HG02973 (cell line): ENCODE measurements around the gene LAMC1.

Source experiments
- ATAC-seq: cut with Tn5 transposase; IDR thresholded peaks from one replicate; pipeline ENCODE4 v1.9.1; 2021; ENCODE audit warnings: moderate library complexity; ENCODE audit not compliant: unreplicated experiment

LAMC1 gene

DNA sequence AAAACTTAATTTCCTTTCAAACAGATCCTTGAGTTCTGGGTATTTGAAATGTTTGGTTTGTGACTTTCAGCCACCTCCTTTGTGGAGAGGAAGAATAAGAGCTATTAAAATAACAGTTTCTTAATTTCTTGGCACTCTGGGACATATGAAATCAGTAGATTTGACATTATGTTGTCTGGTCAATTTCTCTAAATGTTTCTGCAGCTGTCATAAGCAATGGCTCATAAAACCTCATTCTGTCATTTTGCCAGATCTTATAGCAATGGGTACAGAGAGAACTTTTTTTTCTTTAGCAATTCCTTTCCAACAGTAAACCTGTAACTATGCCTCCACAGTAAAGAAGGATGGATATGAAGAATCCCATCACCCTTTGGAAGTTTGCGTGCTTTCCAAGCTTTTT, 52.6 kb downstream of the LAMC1 start:
- ATAC-seq = no peak

GRCh38 chr1:183077097-183077496, 53.9 kb downstream of the LAMC1 start:
- ATAC-seq = no peak

DNA sequence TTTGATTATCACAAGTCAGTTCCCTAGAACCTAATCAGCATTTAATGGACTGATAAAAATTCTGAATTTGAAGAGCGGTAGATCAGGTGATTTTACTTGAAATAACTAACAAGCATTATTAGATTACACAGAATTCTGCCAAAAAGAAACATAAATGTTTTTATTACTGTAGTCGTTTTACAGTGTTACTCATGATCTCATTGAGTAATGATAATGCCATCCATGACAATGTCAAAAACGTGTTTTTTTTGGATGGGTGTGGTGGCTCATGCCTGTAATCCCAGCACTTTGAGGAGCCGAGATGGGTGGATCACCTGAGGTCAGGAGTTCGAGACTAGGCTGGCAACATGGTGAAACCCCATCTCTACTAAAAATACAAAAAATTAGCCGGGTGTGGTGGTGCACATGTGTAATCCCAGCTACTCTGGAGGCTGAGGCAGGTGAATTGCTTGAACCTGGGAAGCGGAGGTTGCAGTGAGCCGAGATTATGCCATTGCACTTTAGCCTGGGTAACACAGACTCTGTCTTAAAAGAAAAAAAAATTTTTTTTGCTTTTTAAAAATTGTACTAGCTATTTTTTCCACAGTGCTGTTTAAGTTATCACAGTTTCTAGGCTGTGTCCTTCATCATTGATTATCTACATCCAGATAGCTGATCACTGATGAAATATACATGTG, 56.6 kb downstream of the LAMC1 start:
- ATAC-seq = no peak

DNA sequence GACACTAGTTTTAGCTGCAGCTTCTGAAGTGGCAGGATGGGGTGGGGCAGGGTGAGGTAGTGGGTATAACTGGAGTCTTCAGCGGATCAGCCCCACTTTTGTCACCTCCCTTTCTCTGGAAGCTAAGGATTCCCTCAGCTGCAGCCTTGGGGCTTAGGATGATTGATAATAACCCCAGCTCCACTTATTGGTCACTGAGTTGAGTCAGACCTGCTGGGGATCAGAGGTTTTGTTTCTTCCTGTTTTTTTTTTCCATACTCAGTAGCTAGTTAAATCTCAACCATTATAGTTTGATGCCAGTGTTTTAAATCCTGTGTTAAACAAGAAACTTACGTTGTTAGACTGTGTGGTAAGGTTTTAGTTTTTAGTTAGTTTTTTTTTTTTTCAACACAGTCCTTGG, 57.2 kb downstream of the LAMC1 start:
- no peak for ATAC-seq

GRCh38 chr1:183081402-183082120, 58.3 kb downstream of the LAMC1 start:
- ATAC-seq = no peak

DNA sequence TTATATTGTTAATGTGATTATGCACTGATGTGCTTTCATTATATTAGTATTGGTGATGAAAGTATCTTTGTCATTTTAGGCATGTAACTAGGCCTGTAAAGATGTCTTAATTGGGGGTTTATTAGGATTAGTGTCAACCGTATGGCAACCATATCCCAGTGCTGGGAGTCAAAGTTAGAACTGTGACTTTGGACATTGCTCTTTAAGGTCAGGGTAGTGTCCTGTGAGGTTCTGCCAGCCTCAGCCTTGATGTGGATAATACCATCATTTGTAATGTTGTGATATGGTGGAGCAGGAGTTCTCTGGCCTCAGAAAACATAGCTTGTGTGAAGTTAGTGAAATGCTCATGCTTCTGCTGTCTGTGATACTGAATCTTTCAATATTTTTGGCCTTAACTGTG, 59.4 kb downstream of the LAMC1 start:
- ATAC-seq = no peak

DNA sequence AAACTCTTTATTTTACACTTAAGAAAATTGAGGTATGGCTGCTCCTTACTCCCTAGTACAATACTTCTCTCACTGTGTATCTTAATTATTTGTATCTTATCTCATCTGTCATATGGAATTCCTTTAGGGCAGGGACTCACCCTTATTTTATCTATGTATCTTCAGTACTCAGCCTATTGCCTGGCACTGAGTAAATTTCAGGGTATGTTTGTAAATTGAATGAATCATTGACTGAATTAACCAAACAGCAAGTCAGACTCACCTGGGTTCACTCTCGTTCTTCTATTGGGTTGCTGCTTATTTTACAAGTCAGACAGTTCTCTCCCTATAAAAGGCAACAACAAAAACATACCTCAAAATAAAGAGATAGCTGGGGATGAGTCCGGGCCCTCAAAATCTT, 63.8 kb downstream of the LAMC1 start:
- ATAC-seq = no peak

GRCh38 chr1:183089025-183089639, 65.9 kb downstream of the LAMC1 start:
- ATAC-seq = no peak

DNA sequence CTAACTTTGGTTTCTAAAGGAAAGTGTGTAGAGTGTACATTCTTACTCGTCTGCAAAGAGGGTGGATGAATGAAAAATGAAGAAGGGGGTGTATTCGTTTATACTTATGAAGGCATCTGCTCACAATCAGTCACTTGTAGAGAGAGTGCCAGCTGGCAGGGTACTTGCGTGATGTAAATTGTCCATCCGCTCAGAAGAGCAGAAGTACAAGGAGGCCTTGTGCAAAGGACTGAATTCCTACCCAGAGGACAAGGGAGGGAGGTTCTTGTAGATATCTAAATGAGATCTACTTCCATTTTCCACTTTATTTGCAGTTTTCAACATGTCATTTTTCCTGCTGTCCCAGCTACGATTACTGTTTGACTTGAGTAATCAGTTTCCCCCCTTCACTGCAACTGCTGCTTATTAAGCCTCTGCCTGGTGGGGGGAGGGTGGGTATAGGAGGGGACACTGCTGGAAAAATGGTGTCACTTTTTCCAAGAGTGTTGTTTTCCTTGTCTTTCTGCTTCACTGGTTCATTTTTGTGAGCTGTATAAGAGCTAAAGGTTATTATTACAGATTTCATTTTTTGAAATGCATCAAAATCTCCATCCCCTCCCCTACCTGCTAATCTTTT, 67.3 kb downstream of the LAMC1 start:
- ATAC-seq = no peak

- no peak for ATAC-seq
Measured at GRCh38 chr1:183091181-183091580, 68.0 kb downstream of the LAMC1 start.

- no peak for ATAC-seq
Measured at GRCh38 chr1:183092350-183092749, 69.1 kb downstream of the LAMC1 start.

DNA sequence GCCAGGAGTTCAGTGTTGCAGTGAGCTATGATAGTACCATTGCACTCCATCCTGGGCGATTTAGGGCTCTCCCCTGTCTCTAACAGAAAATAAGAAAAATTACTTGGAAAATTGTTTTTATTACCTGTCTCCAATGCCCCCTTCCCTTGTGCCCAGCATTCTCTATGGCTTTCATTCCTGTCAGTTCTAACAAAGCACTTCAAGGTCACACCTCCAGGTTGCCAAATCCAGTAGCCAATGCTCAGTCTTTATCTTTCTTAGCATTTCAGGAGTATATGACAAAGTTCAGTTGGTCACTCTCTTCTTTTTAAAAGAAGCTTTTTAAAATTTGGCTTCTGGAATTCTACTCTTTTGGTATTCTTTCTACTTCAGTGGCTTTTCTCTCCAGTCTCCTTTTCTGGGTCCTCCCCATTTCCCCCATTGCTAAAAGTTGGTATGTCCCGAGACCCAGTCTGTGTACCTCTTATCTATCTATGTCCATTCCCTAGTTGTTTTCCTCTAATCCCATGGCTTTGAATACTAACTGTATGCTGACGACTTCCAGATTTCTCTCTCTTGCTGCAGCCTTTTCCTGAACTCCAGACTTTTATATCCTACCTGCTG, 69.9 kb downstream of the LAMC1 start:
- ATAC-seq = no peak

DNA sequence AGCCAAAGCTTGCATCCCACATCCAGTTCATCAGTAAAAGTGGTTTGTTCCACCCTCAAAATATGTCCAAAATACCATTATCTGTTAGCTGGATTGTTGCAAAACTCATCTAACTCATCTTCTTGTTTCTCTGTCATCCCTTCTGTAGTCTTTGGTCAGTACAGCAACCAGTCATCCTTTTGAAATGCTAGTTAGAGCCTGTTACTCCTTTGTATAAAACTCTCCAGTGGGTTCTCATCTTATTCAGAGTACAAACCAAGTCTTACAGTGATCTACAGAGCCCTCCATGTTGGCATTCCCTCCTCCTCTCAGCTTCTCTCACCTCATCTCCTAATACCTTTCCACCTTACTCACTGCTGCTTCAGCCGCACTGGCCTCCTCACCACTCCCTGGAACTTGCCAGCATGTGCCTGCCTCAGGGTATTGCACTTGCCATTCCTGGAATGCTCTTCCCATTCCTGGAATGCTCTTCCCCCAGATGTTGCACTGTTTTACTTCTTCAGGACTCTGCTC, 70.6 kb downstream of the LAMC1 start:
- ATAC-seq = no peak

GRCh38 chr1:183094351-183094750, 71.1 kb downstream of the LAMC1 start:
- no peak for ATAC-seq

GRCh38 chr1:183096351-183096750, 73.1 kb downstream of the LAMC1 start:
- no peak for ATAC-seq

GRCh38 chr1:183096894-183097293, 73.7 kb downstream of the LAMC1 start:
- no peak for ATAC-seq

- ATAC-seq = no peak
Measured at GRCh38 chr1:183097438-183098051, 74.3 kb downstream of the LAMC1 start.

GRCh38 chr1:183098317-183098716, 75.1 kb downstream of the LAMC1 start:
- ATAC-seq = no peak

GRCh38 chr1:183100361-183100974, 77.2 kb downstream of the LAMC1 start:
- no peak for ATAC-seq

GRCh38 chr1:183101081-183101480, 77.9 kb downstream of the LAMC1 start:
- ATAC-seq = no peak
